BJ (cell line): ENCODE results near the gene NR1H2. TPM values are rescaled to one million over a fixed set of nuclear protein-coding genes. Genes with fewer than 3 reads are reported as not detected.

Experiments
- CTCF ChIA-PET: fragments of 350-600 bp; formaldehyde crosslinking; extraction: SDS; loops from one replicate; lab custom pipeline; 2021; ENCODE audit warnings: antibody characterized with exemption, inconsistent platforms; lab: Yijun Ruan, JAX
- POLR2A ChIA-PET: fragments of 300-600 bp; sonication (Branson Sonifier 250); formaldehyde crosslinking; extraction: SDS; loops from one replicate; lab custom pipeline; 2021; ENCODE audit warnings: antibody characterized with exemption; lab: Charles Lee
- DNase-seq: peaks from one replicate; pipeline ENCODE4 v3.0.0-alpha.2; 2011; ENCODE audit warnings: low read depth
- H3K27me3 ChIP-seq: 2 replicates; pipeline ENCODE4 v1.6.0; 2011; ENCODE audit warnings: low read length; ENCODE audit not compliant: control insufficient read depth, insufficient read depth
- H3K36me3 ChIP-seq: 2 replicates; pipeline ENCODE4 v1.5.1; 2011; ENCODE audit warnings: low read length; ENCODE audit not compliant: control insufficient read depth, insufficient read depth
- H3K4me3 ChIP-seq: 2 replicates; pipeline ENCODE4 v1.5.1; 2011; ENCODE audit warnings: low read depth, mild to moderate bottlenecking, control low read depth, low read length
- polyA plus RNA-seq: library from polyadenylated mRNA; depleted of rRNA; stranded (reverse); fragments of >200 nt; gene quantifications from 2 replicates; pipeline ENCODE4 v1.2.3, GENCODE V29; 2011
- TF ChIP-seq, protein P1 (sequence below): IDR thresholded peaks from 2 replicates; pipeline ENCODE4 v1.5.1; 2011; ENCODE audit warnings: low read depth, mild to moderate bottlenecking, control low read depth, inconsistent platforms, low read length, moderate library complexity; ENCODE audit not compliant: insufficient read depth

NR1H2 gene
- polyA plus RNA-seq, 1 experiment, result 78.4 TPM

DNA sequence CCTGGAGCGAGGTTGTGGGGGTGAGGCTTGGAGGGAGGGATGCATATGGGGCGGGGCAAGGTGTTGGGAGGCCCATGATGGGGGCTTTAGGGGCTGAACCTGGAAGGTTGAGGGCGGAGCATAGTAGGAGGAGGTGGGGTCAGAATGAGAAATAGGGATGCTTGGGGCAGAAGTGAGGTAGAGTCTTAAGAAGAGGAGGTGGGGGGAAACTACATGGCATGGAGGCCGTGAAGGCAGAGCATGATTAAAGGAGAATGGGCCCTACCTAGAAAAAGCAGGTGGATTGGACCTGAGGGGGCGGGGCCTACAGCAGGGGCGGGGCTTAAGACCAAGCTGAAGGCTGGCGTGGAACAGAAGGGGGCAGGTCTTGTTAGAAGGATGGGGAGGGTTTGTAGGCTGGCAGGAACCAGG, 799 bp downstream of the NR1H2 start:
- H3K27me3 ChIP-seq, result no peaks in the 10 kb centered on the region
- H3K4me3 ChIP-seq, result peak overlapping the region; percentile 97
- DNase-seq, result no peak
- CTCF ChIA-PET, result no interaction called here
- POLR2A ChIA-PET, result interaction anchor here (0.6 kb wide), 1 partner anchor 9 kb away, joined by 4 read pairs; no protein-coding TSS in a partner anchor
- H3K36me3 ChIP-seq, result peaks cover 29% of the 10 kb centered on the region
- TF ChIP-seq, protein P1, sequence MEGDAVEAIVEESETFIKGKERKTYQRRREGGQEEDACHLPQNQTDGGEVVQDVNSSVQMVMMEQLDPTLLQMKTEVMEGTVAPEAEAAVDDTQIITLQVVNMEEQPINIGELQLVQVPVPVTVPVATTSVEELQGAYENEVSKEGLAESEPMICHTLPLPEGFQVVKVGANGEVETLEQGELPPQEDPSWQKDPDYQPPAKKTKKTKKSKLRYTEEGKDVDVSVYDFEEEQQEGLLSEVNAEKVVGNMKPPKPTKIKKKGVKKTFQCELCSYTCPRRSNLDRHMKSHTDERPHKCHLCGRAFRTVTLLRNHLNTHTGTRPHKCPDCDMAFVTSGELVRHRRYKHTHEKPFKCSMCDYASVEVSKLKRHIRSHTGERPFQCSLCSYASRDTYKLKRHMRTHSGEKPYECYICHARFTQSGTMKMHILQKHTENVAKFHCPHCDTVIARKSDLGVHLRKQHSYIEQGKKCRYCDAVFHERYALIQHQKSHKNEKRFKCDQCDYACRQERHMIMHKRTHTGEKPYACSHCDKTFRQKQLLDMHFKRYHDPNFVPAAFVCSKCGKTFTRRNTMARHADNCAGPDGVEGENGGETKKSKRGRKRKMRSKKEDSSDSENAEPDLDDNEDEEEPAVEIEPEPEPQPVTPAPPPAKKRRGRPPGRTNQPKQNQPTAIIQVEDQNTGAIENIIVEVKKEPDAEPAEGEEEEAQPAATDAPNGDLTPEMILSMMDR, result no peak

DNA sequence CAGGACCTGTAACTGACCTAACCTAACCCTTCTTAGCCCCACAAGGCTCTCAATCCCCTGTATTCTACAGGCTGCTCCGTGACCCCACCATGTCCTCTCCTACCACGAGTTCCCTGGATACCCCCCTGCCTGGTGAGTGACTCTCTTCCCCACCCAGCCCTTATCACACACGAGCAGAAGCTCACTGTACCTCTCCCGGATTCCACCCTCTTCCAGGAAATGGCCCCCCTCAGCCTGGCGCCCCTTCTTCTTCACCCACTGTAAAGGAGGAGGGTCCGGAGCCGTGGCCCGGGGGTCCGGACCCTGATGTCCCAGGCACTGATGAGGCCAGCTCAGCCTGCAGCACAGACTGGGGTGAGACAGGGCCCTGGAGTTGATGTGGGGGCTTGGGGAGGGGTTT, 1.3 kb downstream of the NR1H2 start:
- Histone ChIP-seq H3K36me3 (peaks cover 34% of the 10 kb centered on the region), H3K4me3 (no peak overlapping the region), H3K27me3 (no peaks in the 10 kb centered on the region)
- CTCF ChIA-PET, result interaction anchor here (1.0 kb wide), 1 partner anchor 20 kb away, joined by 3 read pairs; no protein-coding TSS in a partner anchor
- POLR2A ChIA-PET, result interaction anchor here (0.6 kb wide), 1 partner anchor 8 kb away, joined by 4 read pairs; no protein-coding TSS in a partner anchor
- no peak for DNase-seq
- TF ChIP-seq, protein P1, result no peak

DNA sequence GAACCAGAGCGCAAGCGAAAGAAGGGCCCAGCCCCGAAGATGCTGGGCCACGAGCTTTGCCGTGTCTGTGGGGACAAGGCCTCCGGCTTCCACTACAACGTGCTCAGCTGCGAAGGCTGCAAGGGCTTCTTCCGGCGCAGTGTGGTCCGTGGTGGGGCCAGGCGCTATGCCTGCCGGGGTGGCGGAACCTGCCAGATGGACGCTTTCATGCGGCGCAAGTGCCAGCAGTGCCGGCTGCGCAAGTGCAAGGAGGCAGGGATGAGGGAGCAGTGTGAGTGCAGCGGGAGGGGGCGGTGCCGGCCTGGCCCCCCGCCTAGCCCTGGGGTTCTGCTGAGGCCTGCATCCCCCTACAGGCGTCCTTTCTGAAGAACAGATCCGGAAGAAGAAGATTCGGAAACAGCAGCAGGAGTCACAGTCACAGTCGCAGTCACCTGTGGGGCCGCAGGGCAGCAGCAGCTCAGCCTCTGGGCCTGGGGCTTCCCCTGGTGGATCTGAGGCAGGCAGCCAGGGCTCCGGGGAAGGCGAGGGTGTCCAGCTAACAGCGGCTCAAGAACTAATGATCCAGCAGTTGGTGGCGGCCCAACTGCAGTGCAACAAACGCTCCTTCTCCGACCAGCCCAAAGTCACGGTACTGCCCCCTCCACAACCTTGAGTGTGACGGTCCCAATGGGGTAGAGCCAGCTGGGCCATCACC, 2.1 kb downstream of the NR1H2 start:
- Histone ChIP-seq H3K27me3 (no peaks in the 10 kb centered on the region), H3K4me3 (no peak overlapping the region), H3K36me3 (peaks cover 36% of the 10 kb centered on the region)
- TF ChIP-seq, protein P1, result no peak
- DNase-seq, result no peak
- ChIA-PET CTCF (interaction anchor here (1.0 kb wide), 1 partner anchor 21 kb away, joined by 3 read pairs; no protein-coding TSS in a partner anchor), POLR2A (no interaction called here)

DNA sequence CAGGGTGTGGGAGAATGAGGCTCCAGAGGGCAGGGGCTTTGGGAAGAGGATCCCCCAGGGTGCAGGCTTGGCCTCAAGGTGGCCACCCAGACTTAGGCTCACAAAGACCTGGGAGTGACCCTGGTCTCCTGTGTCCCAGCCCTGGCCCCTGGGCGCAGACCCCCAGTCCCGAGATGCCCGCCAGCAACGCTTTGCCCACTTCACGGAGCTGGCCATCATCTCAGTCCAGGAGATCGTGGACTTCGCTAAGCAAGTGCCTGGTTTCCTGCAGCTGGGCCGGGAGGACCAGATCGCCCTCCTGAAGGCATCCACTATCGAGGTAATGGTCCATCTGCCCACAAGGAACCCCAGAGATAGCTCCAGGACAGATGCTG, 2.6 kb downstream of the NR1H2 start:
- ChIA-PET CTCF (no interaction called here), POLR2A (no interaction called here)
- TF ChIP-seq, protein P1, result no peak
- DNase-seq, result no peak
- no peak overlapping the region for H3K4me3 ChIP-seq
- H3K36me3 ChIP-seq, result peaks cover 36% of the 10 kb centered on the region
- H3K27me3 ChIP-seq, result no peaks in the 10 kb centered on the region

DNA sequence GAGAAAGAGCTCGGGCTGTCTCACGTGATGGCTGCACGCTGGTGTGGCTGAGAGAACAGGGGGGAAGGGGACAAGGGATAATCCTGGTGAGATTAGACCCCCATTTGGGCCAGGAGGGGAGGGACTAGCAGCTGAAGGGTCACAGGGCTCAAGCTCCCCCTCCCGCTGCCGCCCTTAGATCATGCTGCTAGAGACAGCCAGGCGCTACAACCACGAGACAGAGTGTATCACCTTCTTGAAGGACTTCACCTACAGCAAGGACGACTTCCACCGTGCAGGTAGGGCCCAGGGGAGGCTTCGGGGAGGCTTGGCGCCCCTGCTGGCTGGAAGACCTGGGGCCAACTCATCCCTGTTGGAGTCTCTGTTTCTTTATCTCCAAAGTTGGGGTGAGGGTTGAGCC, 3.3 kb downstream of the NR1H2 start:
- ChIA-PET POLR2A (no interaction called here), CTCF (no interaction called here)
- Histone ChIP-seq H3K4me3 (no peak overlapping the region), H3K27me3 (no peaks in the 10 kb centered on the region), H3K36me3 (peaks cover 36% of the 10 kb centered on the region)
- no peak for DNase-seq
- TF ChIP-seq, protein P1, result no peak
